GM12878 (cell line): Measurements from ENCODE around the gene ALB. TPM values are rescaled to one million over a fixed set of nuclear protein-coding genes. Genes with fewer than 3 reads are reported as not detected.

Experiments used
- ATAC-seq: fragments of 200-7000 bp; cut with Tn5 transposase; 3 replicates; pipeline ENCODE4 v1.9.1; 2020; ENCODE audit warnings: mild to moderate bottlenecking, moderate library complexity
- BruUV-seq: library from RNA; stranded (reverse); fragments of 400-500 nt; replicated peaks from 2 replicates; lab custom pipeline; 2021; lab: Mats Ljungman, UMichigan
- CTCF ChIA-PET: fragments of 300-600 bp; sonication (Branson Sonifier 250); formaldehyde crosslinking; extraction: SDS; loops from one replicate; lab custom pipeline; 2021; ENCODE audit warnings: inconsistent platforms; lab: Yijun Ruan, JAX
- POLR2A ChIA-PET: fragments of 350-600 bp; formaldehyde crosslinking; extraction: SDS; loops from one replicate; lab custom pipeline; 2021; ENCODE audit warnings: inconsistent platforms; lab: Charles Lee
- RAD21 ChIA-PET: fragments of 300-600 bp; sonication (Branson Sonifier 250); formaldehyde crosslinking; loops from one replicate; lab custom pipeline; 2023; ENCODE audit warnings: antibody characterized with exemption; ENCODE audit not compliant: unreplicated experiment; lab: Charles Lee
- SMC1A ChIA-PET: fragments of 300-600 bp; sonication (Branson Sonifier 250); formaldehyde crosslinking; loops from one replicate; lab custom pipeline; 2023; ENCODE audit not compliant: unreplicated experiment, uncharacterized antibody; lab: Charles Lee
- DNase-seq: peaks from one replicate; pipeline ENCODE4 v3.0.0-alpha.2; 2011; ENCODE audit warnings: low read depth, low spot score
- FAIRE-seq: peaks from 3 replicates; lab custom pipeline; 2011; peaks lifted over from hg19 to GRCh38; lab: Jason Lieb, UNC
- H2AFZ ChIP-seq: 2 replicates; pipeline ENCODE4 v1.6.0; 2011; ENCODE audit warnings: low read depth, low read length, control low read depth; ENCODE audit not compliant: control insufficient read depth
- H3K27ac ChIP-seq: 2 replicates; pipeline ENCODE4 v1.5.1; 2011; ENCODE audit warnings: control low read depth; ENCODE audit not compliant: control insufficient read depth, insufficient read depth
- H3K27me3 ChIP-seq, 2 experiments: replicated peaks in 1 of 2; 2 replicates each; pipeline versions ENCODE4 v1.6.0 to v1.6.1; 2011; ENCODE audit warnings: low read length in 1 of 2; ENCODE audit not compliant: control insufficient read depth in 2 of 2, insufficient read depth in 2 of 2
- H3K36me3 ChIP-seq, 2 experiments: 2 replicates each; pipeline ENCODE4 v1.5.1; 2011; ENCODE audit warnings: low read length in 1 of 2; ENCODE audit not compliant: control insufficient read depth in 2 of 2, insufficient read depth in 2 of 2
- H3K4me1 ChIP-seq: 2 replicates; pipeline ENCODE4 v1.6.1; 2011; ENCODE audit warnings: mild to moderate bottlenecking, low read length, moderate library complexity, mixed read lengths; ENCODE audit not compliant: control insufficient read depth, insufficient read depth
- H3K4me2 ChIP-seq: 2 replicates; pipeline ENCODE4 v1.6.0; 2011; ENCODE audit warnings: control low read depth; ENCODE audit not compliant: control insufficient read depth, insufficient read depth
- H3K4me3 ChIP-seq: fragments of 200-600 bp; sonication (generic); 2 replicates; pipeline ENCODE4 v1.5.1; 2016
- H3K79me2 ChIP-seq: 2 replicates; pipeline ENCODE4 v1.6.0; 2011; ENCODE audit warnings: low read length; ENCODE audit not compliant: control insufficient read depth, insufficient read depth
- H3K9ac ChIP-seq: 2 replicates; pipeline ENCODE4 v1.8.0; 2011; ENCODE audit warnings: low read length, control low read depth, mixed read lengths; ENCODE audit not compliant: control insufficient read depth, insufficient read depth
- H3K9me3 ChIP-seq: replicated peaks from 3 replicates; pipeline ENCODE4 v1.5.1; 2011; ENCODE audit warnings: mild to moderate bottlenecking, low read length; ENCODE audit not compliant: control insufficient read depth, insufficient read depth
- H4K20me1 ChIP-seq: 2 replicates; pipeline ENCODE4 v1.6.0; 2011; ENCODE audit not compliant: control insufficient read depth, insufficient read depth
- FOXM1 ChIP-seq: IDR thresholded peaks from 2 replicates; pipeline ENCODE4 v1.6.1; 2012; ENCODE audit warnings: low read depth, mild to moderate bottlenecking, inconsistent platforms, low read length, moderate library complexity
- IRF4 ChIP-seq: IDR thresholded peaks from 2 replicates; pipeline ENCODE4 v1.6.1; 2011; ENCODE audit warnings: low read depth, low read length
- MEF2A ChIP-seq: IDR thresholded peaks from 2 replicates; pipeline ENCODE4 v1.6.1; 2011; ENCODE audit warnings: low read depth, mild to moderate bottlenecking, low read length, moderate library complexity; ENCODE audit not compliant: insufficient read depth
- MTA2 ChIP-seq: fragments of 450-650 bp; IDR thresholded peaks from 2 replicates; pipeline ENCODE4 v1.6.1; 2016; ENCODE audit warnings: low read depth, mild to moderate bottlenecking, moderate library complexity
- PAX8 ChIP-seq: fragments of 450-650 bp; IDR thresholded peaks from 2 replicates; pipeline ENCODE4 v1.6.1; 2017; ENCODE audit warnings: mild to moderate bottlenecking, moderate library complexity
- SMARCA5 ChIP-seq: fragments of 450-650 bp; IDR thresholded peaks from 2 replicates; pipeline ENCODE4 v1.6.1; 2017; ENCODE audit warnings: mild to moderate bottlenecking
- SMC3 ChIP-seq: IDR thresholded peaks from 2 replicates; pipeline ENCODE4 v1.6.1; 2011; ENCODE audit warnings: low read length, improper control_type of control experiment, borderline replicate concordance
- TAF1 ChIP-seq: IDR thresholded peaks from 2 replicates; pipeline ENCODE4 v1.6.1; 2011; ENCODE audit warnings: mild to moderate bottlenecking, low read depth, low read length, borderline replicate concordance
- WGBS: methylation state at CpG from one replicate; pipeline ENCODE4 v1.1.6; 2016; ENCODE audit warnings: low lambda C conversion rate; ENCODE audit not compliant: insufficient replicate concordance, insufficient coverage; ENCODE audit errors: missing lambda C conversion rate; 5-methylcytosine and 5-hydroxymethylcytosine counted together
- in situ Hi-C: fragments of 300-500 bp; cut with MboI; formaldehyde crosslinking; loops from 9 replicates; pipeline ENCODE4 v1.14.3; 2018; ENCODE audit warnings: mixed read lengths
- intact Hi-C: fragments of 100-400 bp; cut with micrococcal nuclease; formaldehyde crosslinking; loops from one replicate; pipeline ENCODE4 v1.14.2; 2022; ENCODE audit not compliant: unreplicated experiment
- polyA plus RNA-seq, 11 experiments: library from polyadenylated mRNA; depleted of rRNA in 4 of 11; unstranded in 6 of 11; stranded (reverse) in 5 of 11; fragments of >200 nt; fragmentation: Nextera tagmentation in 4 of 11; fragmentation: Illumina TruSeq in 1 of 11; extraction: Ambion mirVana in 4 of 11; extraction: Trizol in 1 of 11; gene quantifications; 1 replicate in 1 of 11; 2 replicates in 10 of 11; pipeline versions ENCODE4 v1.2.1 to v1.2.3, GENCODE V29; 2011 to 2016; ENCODE audit warnings: inconsistent platforms in 2 of 11, missing spikeins in 2 of 11, low read depth in 1 of 11
- total RNA-seq, 4 experiments: library from RNA; depleted of rRNA in 3 of 4; stranded (reverse); fragments of >200 nt in 3 of 4; fragmentation: Illumina TruSeq in 1 of 4; extraction: Trizol in 1 of 4; gene quantifications; 2 replicates each; pipeline versions ENCODE4 v1.2.1 to v1.2.3, GENCODE V29; 2013 to 2021
- TF ChIP-seq, protein P1 (sequence below): fragments of 450-650 bp; IDR thresholded peaks from 2 replicates; pipeline ENCODE4 v1.6.1; 2016; ENCODE audit warnings: mild to moderate bottlenecking
- TF ChIP-seq, protein P2 (sequence below): fragments of 450-650 bp; IDR thresholded peaks from 2 replicates; pipeline ENCODE4 v1.6.1; 2018; ENCODE audit warnings: mild to moderate bottlenecking, low read depth, moderate library complexity; ENCODE audit not compliant: partially characterized antibody
- TF ChIP-seq, protein P3 (sequence below): IDR thresholded peaks from 2 replicates; pipeline ENCODE4 v1.6.1; 2012; ENCODE audit warnings: low read length, inconsistent platforms

ALB gene
- total and polyA plus RNA-seq, 10 of the 15 experiments (the other 5 are each of a cell fraction or from before 2014, with no cell fraction given) = 0.05 to 29.0 TPM; not detected in 8

DNA sequence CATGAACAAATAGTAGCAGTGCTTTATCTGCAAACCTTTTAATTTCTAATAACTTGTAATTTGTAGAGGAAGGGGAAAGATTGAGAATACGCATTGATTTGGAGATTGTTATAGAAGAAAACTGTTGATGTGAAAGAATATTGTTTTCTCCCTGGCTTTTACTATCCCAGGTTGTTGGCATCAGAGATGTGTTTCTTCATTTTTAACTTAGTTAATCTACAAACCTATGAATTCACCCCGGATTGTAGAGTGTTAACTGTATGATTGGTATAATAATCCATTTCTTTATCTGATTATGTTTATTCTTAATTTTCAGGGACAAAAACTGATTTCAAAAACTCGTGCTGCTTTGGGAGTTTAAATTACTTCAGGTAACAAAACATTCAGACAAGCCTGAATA is 50.8 kb downstream of the ALB start (continued):
- TF ChIP-seq SMARCA5 = no peak

DNA sequence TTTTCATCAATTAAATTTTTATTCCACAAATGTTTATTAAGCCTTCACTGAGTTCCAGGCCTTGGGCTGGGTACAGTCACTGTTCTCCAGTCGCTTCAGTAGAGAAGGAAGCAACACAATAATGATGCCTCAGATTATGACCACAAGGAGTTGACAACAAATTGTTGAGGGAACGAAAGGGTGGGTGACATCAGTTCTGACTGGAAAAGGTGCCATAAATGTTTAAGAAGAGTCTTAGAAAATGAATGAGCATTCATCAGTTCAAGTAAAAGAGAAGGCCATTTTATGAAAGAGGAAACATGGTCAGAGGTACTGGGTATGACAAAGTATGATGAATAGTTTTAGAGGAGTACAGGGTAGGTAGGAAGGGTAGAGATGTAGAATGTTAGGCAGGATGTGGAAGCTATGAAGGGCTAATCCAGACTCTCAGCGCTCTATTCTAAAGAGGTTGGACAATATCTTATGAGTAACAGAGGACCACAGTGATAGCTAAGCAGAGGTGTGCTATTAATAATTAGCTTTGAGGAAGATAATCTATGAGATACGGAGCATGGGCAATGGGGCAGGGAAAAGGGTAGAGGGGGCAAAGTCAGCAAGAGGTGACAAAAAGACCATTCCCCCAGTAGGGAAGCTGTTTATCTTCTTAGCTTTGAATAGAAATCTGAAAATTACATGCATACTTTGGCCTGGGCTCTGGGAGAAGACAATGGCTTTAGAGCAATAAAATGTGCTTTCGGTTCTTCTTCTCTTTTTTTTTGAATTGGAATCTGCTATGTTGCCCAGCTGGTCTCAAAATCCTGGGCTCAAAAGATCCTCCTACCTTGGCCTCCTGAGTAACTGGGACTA is 52.3 kb downstream of the ALB start:
- Histone ChIP-seq H3K79me2 (no peaks in the 10 kb centered on the region), H3K4me2 (no peak overlapping the region), H3K27me3 (no peaks in the 10 kb centered on the region), H3K4me1 (no peaks in the 10 kb centered on the region), H3K27ac (no peak overlapping the region), H3K4me3 (no peak overlapping the region), H2AFZ (no peak overlapping the region), H3K9me3 (no peaks in the 10 kb centered on the region), H3K36me3 (no peaks in the 10 kb centered on the region), H4K20me1 (no peaks in the 10 kb centered on the region), H3K9ac (no peak overlapping the region)
- intact Hi-C loops = no loop called here
- ChIA-PET SMC1A (no interaction called here), RAD21 (interaction anchor here (0.8 kb wide), 1 partner anchor 11 kb away, joined by 4 read pairs; no protein-coding TSS in a partner anchor), POLR2A (no interaction called here), CTCF (interaction anchor here (1.0 to 3.4 kb wide), 4 partner anchors 10 to 79 kb away, joined by 3 to 22 read pairs (median 3); no protein-coding TSS in a partner anchor)
- DNase-seq (no peak), ATAC-seq (no peak), FAIRE-seq (no peak)
- no TSS peak for BruUV-seq
- TF ChIP-seq, protein P1, sequence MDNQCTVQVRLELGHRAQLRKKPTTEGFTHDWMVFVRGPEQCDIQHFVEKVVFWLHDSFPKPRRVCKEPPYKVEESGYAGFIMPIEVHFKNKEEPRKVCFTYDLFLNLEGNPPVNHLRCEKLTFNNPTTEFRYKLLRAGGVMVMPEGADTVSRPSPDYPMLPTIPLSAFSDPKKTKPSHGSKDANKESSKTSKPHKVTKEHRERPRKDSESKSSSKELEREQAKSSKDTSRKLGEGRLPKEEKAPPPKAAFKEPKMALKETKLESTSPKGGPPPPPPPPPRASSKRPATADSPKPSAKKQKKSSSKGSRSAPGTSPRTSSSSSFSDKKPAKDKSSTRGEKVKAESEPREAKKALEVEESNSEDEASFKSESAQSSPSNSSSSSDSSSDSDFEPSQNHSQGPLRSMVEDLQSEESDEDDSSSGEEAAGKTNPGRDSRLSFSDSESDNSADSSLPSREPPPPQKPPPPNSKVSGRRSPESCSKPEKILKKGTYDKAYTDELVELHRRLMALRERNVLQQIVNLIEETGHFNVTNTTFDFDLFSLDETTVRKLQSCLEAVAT = no peak
- TF ChIP-seq, protein P2, sequence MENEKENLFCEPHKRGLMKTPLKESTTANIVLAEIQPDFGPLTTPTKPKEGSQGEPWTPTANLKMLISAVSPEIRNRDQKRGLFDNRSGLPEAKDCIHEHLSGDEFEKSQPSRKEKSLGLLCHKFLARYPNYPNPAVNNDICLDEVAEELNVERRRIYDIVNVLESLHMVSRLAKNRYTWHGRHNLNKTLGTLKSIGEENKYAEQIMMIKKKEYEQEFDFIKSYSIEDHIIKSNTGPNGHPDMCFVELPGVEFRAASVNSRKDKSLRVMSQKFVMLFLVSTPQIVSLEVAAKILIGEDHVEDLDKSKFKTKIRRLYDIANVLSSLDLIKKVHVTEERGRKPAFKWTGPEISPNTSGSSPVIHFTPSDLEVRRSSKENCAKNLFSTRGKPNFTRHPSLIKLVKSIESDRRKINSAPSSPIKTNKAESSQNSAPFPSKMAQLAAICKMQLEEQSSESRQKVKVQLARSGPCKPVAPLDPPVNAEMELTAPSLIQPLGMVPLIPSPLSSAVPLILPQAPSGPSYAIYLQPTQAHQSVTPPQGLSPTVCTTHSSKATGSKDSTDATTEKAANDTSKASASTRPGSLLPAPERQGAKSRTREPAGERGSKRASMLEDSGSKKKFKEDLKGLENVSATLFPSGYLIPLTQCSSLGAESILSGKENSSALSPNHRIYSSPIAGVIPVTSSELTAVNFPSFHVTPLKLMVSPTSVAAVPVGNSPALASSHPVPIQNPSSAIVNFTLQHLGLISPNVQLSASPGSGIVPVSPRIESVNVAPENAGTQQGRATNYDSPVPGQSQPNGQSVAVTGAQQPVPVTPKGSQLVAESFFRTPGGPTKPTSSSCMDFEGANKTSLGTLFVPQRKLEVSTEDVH = no peak
- no peak for TF ChIP-seq MTA2
- TF ChIP-seq PAX8 = no peak
- no peak for TF ChIP-seq SMC3
- TF ChIP-seq TAF1 = no peak
- TF ChIP-seq IRF4 = no peak
- no peak for TF ChIP-seq FOXM1
- no peak for TF ChIP-seq MEF2A
- TF ChIP-seq, protein P3, sequence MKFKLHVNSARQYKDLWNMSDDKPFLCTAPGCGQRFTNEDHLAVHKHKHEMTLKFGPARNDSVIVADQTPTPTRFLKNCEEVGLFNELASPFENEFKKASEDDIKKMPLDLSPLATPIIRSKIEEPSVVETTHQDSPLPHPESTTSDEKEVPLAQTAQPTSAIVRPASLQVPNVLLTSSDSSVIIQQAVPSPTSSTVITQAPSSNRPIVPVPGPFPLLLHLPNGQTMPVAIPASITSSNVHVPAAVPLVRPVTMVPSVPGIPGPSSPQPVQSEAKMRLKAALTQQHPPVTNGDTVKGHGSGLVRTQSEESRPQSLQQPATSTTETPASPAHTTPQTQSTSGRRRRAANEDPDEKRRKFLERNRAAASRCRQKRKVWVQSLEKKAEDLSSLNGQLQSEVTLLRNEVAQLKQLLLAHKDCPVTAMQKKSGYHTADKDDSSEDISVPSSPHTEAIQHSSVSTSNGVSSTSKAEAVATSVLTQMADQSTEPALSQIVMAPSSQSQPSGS = no peak
- WGBS = 29% methylated on average over 5 of the region's 5 CpGs
- in situ Hi-C loops = loop anchor here (10.0 kb wide), 1 partner anchor 58 kb away; no protein-coding TSS in a partner anchor
